Activated CD8-positive, alpha-beta T cell treated with anti-CD3 and anti-CD28 coated beads for 36 hours (primary cell): Measurements from ENCODE around the gene TIGD2. TPM values are rescaled to one million over a fixed set of nuclear protein-coding genes. Genes with fewer than 3 reads are reported as not detected.

Experiments
- ATAC-seq: fragments of 200-7000 bp; cut with Tn5 transposase; one replicate; pipeline ENCODE4 v1.10.0; 2021; ENCODE audit warnings: mild to moderate bottlenecking, moderate library complexity
- CTCF ChIA-PET: fragments of 350-600 bp; sonication (Branson Sonifier 250); formaldehyde crosslinking; loops from one replicate; lab custom pipeline; 2021; ENCODE audit warnings: antibody characterized with exemption; lab: Charles Lee
- POLR2A ChIA-PET: fragments of 350-600 bp; sonication (Branson Sonifier 250); formaldehyde crosslinking; loops from one replicate; lab custom pipeline; 2021; ENCODE audit warnings: antibody characterized with exemption; lab: Charles Lee
- DNase-seq: peaks from one replicate; pipeline ENCODE4 v3.0.0-alpha.2; 2020
- H3K27ac Mint-ChIP-seq: one replicate; pipeline ENCODE4 v1.8.0; 2021; ENCODE audit warnings: mild to moderate bottlenecking, mixed read lengths
- H3K27me3 Mint-ChIP-seq: one replicate; pipeline ENCODE4 v1.8.0; 2021; ENCODE audit warnings: mixed read lengths
- H3K36me3 Mint-ChIP-seq: one replicate; pipeline ENCODE4 v1.8.0; 2021; ENCODE audit warnings: low read depth, mixed read lengths
- H3K4me1 Mint-ChIP-seq: one replicate; pipeline ENCODE4 v1.8.0; 2021; ENCODE audit warnings: low read depth, mixed read lengths
- H3K4me3 Mint-ChIP-seq: one replicate; pipeline ENCODE4 v1.8.0; 2021; ENCODE audit warnings: mild to moderate bottlenecking, moderate library complexity, mixed read lengths
- H3K9me3 Mint-ChIP-seq: one replicate; pipeline ENCODE4 v1.8.0; 2021; ENCODE audit warnings: mixed read lengths
- CTCF ChIP-seq: fragments of 200-600 bp; IDR thresholded peaks from one replicate; pipeline ENCODE4 v1.8.0; 2022; ENCODE audit warnings: antibody characterized with exemption, mild to moderate bottlenecking
- intact Hi-C: fragments of 100-400 bp; cut with micrococcal nuclease; formaldehyde crosslinking; loops from one replicate; pipeline ENCODE4 v1.10.0; 2022
- total RNA-seq, 2 experiments: library from RNA; stranded (reverse); gene quantifications; one replicate each; pipeline ENCODE4 v1.2.3, GENCODE V29; 2021

The TIGD2 gene
- total RNA-seq, 2 experiments from 2014 or later, result 2.0 to 2.3 TPM

GRCh38 chr4:89071311-89071710, 40.0 kb upstream of the TIGD2 start:
- H3K27ac Mint-ChIP-seq, result no peak overlapping the region
- no peaks in the 10 kb centered on the region for H3K27me3 Mint-ChIP-seq
- no peaks in the 10 kb centered on the region for H3K4me1 Mint-ChIP-seq
- H3K4me3 Mint-ChIP-seq, result no peak overlapping the region
- H3K36me3 Mint-ChIP-seq, result no peaks in the 10 kb centered on the region
- intact Hi-C loops, result no loop called here
- no peak for DNase-seq
- POLR2A ChIA-PET, result interaction anchor here (0.6 kb wide), 1 partner anchor 214 kb away, joined by 3 read pairs; no protein-coding TSS in a partner anchor
- no peaks in the 10 kb centered on the region for H3K9me3 Mint-ChIP-seq
- no peak for TF ChIP-seq CTCF
- ATAC-seq, result no peak
- CTCF ChIA-PET, result interaction anchor here (1.0 to 1.1 kb wide), 2 partner anchors 9 to 64 kb away, joined by 3 read pairs; no protein-coding TSS in a partner anchor

- Mint-ChIP-seq H3K9me3 (peaks cover 14% of the 10 kb centered on the region), H3K36me3 (no peaks in the 10 kb centered on the region), H3K4me3 (no peak overlapping the region), H3K27ac (no peak overlapping the region), H3K27me3 (no peaks in the 10 kb centered on the region), H3K4me1 (no peaks in the 10 kb centered on the region)
- no peak for DNase-seq
- POLR2A ChIA-PET, result no interaction called here
- no peak for ATAC-seq
- no peak for TF ChIP-seq CTCF
- intact Hi-C loops, result no loop called here
- CTCF ChIA-PET, result no interaction called here
Observed at GRCh38 chr4:89072921-89073320, 38.4 kb upstream of the TIGD2 start.

- CTCF ChIA-PET, result no interaction called here
- H3K9me3 Mint-ChIP-seq, result peaks cover 25% of the 10 kb centered on the region
Observed at GRCh38 chr4:89077761-89078160, 33.6 kb upstream of the TIGD2 start.

GRCh38 chr4:89078300-89078699, 33.0 kb upstream of the TIGD2 start:
- ChIA-PET CTCF (no interaction called here), POLR2A (no interaction called here)
- H3K27ac Mint-ChIP-seq, result no peak overlapping the region

More at GRCh38 chr4:89077761-89078160, 33.6 kb upstream of the TIGD2 start:
- DNase-seq (no peak), ATAC-seq (no peak)
- intact Hi-C loops, result no loop called here
- no peak for TF ChIP-seq CTCF
- H3K4me3 Mint-ChIP-seq, result no peak overlapping the region
- H3K4me1 Mint-ChIP-seq, result peaks cover 14% of the 10 kb centered on the region
- H3K27me3 Mint-ChIP-seq, result peaks cover 6% of the 10 kb centered on the region
- peaks cover 4% of the 10 kb centered on the region for H3K36me3 Mint-ChIP-seq
- POLR2A ChIA-PET, result no interaction called here
- H3K27ac Mint-ChIP-seq, result no peak overlapping the region

GRCh38 chr4:89099034-89099433, 12.3 kb upstream of the TIGD2 start:
- Mint-ChIP-seq H3K36me3 (no peaks in the 10 kb centered on the region), H3K4me3 (no peak overlapping the region), H3K27ac (no peak overlapping the region), H3K4me1 (peaks cover 21% of the 10 kb centered on the region), H3K27me3 (peaks cover 3% of the 10 kb centered on the region), H3K9me3 (no peaks in the 10 kb centered on the region)
- intact Hi-C loops, result no loop called here
- ATAC-seq (peak; percentile 45), DNase-seq (no peak)
- TF ChIP-seq CTCF, result no peak
- POLR2A ChIA-PET, result no interaction called here
- CTCF ChIA-PET, result no interaction called here

More at GRCh38 chr4:89078300-89078699, 33.0 kb upstream of the TIGD2 start:
- no peak for TF ChIP-seq CTCF
- Mint-ChIP-seq H3K4me1 (peaks cover 14% of the 10 kb centered on the region), H3K4me3 (no peak overlapping the region), H3K27me3 (peaks cover 6% of the 10 kb centered on the region), H3K36me3 (peaks cover 4% of the 10 kb centered on the region), H3K9me3 (peaks cover 25% of the 10 kb centered on the region)
- ATAC-seq (no peak), DNase-seq (no peak)
- intact Hi-C loops, result no loop called here
